Activated naive CD4-positive, alpha-beta T cell treated with Interleukin-2 at 50 U/mL for 16 hours (primary cell): Measurements from ENCODE around the gene C1orf115.
"Not testable (repeated sequence)": the region's sequence is repeated elsewhere in the genome, so short reads cannot be mapped to it uniquely, and the experiment has no call there.

ENCODE experiments used
- DNase-seq: peaks from one replicate; pipeline ENCODE4 v3.0.0-alpha.2; 2020

Gene C1orf115

DNA sequence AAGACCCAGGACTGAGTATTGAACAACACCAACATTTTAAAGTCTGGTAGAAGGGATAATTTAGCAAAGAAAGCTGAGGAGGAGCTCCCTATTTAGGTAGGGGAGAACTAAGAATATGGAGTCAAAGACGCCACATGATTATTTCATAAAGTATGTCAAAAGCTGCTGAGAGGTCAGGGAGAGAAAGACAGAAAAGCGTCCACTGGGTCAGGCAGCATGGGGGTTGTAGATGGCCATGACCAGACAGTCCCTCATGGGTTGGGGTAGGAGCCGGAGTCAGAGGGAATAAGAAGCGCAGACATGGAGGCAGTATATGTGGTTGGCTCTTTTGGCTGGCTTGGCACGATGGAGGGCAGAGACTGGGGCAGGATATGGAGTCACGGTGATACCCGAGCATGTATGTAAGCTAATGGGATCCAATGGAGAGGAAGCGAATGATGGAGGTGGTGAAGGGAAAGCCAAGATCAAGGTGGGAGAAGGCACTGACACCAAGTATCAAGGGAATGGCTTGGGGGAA lies 4.8 kb downstream of the C1orf115 start:
- no peak for DNase-seq

DNA sequence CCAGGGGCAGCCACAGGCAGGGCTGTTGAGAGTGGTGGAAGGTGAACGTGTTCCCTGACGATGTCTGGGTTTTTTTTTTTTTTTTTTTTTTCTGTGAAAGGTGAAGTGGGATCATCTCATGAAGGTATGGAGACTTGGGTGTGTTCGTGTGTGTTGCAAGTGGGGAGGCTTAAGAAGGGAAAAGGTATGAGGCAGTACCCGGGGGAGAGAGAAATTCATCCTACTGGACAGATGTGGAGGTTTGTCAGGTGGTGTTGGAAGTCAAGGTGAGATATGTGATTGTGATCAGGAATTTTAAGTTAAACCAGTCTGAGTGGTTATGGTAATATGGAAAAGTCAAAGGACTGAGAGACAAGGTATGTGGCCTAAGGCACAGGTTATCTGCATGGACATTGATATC lies 5.3 kb downstream of the C1orf115 start:
- no peak for DNase-seq

DNA sequence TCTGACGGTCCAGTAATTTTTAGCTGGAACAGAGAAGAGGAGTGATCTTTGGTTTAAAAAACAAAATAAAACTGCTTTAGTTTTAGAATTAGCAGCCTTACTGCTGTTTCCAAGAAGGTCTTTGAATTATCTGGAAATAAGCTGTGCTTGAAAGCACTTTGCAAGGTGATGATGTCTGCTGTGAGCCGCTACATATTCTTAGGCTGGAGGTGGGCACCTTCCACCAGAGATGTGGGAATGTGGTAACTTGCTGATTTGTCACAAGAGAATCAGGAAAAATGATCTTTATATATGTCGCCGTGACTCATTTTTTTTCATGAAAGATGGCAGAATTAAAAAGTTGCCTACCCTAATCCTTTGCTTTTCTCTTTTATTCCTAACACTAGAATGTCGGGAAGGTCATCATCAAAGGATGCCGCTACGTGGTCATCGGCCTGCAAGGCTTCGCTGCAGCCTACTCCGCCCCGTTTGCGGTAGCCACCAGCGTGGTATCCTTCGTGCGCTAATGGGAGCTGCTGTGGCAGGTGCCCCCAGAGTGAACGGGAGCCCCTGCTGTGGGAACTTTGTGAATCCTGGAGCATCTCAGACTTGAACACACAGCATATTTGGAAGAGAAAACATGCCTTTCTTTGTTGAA lies 6.2 kb downstream of the C1orf115 start:
- no peak for DNase-seq

DNA sequence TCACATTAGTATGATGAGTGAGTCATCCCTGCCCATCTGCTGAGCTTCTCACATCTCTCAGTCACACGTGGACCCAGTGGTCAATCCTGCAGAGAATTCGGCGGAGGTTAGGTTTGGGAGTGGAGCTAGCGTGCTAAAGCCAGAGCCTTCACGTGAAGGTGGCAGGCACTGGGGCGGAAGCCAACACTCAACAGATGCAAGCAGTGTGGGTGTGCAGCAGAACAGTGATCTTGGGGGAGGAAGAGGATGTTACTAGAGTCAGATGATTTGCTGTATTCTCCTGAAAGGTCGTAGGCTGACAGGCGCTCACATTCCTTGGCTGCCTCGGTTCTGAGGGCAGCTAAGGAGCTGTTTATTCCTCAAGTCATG lies 6.7 kb downstream of the C1orf115 start:
- DNase-seq, result no peak

DNA sequence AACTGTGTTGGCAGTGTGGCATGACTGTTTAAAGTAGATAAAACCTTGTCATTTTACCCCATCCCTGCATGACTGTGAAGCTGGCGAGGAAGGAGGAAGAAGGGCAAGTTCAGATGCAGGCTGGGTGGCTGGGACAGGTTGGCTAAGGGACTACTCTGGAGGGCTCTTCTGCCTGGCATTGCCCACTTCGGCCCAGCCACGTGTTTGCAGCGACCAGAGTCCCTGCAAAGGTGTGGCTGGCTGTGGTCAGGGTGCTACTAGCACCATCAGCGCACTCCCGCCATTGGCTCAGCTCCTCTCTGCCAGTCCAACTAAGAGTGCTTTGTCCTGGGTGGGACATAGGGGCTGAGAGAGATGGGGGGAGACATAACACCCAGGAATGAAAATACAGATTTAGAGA lies 7.2 kb downstream of the C1orf115 start:
- DNase-seq, result no peak

DNA sequence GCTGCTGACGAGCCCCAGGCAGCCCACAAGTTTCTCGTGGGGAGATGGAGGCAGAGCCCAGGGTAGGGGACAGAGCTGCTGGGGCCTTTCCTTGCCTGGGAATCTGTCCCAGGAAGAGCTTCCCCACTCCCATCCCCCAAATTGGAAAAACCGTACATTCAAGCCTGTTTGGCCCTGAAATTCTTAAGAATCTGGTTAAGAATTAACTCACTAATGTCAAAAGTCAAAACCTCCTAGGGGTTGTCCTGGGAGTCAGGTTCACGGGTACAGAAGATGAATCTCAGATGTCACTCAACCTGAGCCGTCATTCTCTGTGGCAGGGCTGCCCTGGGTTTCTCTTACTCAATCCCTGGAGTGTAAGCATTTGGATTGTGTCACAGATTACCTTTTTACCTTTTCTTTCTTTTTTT lies 8.4 kb downstream of the C1orf115 start:
- DNase-seq, result no peak

DNA sequence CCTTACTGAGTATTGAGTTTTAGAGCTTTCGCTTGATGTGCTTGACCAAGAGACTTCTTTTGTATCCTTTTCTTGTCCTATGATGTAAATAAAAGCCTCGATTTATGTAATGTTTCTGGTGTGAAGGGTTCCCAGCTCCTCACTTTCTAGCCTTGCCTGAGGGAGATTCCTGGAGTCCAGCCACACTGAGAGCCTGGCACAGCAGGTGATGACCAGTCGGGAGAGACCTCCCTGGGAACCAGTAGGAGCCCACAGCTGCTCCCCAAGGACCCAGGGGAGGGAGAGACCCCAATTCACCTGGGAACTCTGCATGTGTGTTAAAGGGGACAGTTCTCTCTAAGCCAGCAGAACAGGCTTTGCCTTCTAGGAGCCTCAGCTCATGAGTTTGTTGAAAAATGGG lies 8.9 kb downstream of the C1orf115 start:
- DNase-seq, result no peak

DNA sequence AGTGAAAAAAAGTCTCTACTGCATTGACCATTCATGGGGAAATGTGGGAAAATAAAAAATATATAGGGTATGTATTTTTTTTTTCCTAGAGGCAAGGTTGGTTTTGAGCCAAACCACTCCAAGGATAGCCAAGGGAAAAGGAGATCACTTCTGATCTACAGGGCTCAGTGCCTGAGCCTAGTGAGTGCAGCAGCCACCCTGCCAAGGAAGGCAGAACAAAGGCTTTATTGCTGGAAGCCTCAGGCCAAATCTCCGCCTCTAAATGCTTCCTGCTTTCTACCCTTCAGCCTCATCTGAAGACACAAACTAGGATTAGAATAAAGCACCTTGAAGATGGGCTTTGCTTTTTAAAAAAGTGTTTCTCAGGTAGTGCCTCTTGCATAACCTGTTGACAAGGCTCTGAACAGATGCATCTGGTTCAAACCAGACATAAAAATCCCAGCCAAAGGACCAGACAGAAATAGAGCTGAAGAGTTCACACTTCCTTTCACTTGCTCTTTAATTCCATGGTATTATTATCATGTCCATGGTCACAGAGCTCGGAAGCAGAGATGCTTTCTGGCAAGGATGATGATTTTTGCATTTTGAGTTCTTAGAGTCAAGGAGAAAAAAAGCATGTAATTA lies 10.5 kb downstream of the C1orf115 start:
- DNase-seq, result no peak

DNA sequence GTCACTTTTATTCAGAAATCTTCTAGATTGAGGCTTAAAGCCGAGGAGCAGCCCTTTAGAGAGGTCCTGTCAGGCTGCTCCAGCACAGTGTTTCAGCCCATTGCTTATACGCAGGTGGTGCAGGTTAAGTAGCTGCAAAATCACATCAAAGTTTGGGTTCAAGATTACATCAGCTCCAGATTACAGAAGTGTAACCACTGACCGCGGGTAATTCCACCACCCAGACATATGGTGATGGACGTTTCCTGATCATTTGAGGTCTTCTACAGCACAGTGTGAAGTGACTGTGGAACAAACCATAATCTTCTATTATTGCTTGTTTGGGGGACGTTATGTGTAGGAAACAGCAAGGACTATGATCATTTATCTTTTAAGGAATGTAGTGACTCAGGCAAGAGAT lies 11.8 kb downstream of the C1orf115 start:
- no peak for DNase-seq

DNA sequence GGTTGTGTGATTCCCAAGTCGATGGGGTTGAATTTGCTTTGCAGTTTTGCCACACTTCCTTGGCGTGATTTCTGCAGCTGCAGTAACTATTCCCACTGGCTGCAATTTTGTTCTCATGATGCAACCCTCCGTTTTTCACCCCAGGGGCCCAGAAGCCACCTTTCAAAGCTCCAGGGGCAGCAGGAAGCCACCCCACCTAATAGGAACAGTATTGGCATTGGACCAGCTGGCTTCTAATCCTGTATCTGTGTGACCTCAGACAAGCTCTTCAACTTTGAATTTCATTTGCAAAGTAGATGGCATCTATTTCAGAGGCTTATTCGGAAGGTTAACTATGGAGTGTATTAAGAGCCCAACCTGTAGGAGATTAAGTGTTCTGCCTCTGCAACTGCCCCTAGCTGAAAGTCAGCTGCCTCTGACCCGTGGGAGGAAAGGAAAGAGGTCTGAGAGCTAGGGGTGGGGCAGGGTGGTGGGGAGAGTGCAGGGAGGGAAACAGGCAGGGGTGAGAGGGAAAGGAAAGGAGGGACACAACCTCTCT lies 12.6 kb downstream of the C1orf115 start:
- no peak for DNase-seq

DNA sequence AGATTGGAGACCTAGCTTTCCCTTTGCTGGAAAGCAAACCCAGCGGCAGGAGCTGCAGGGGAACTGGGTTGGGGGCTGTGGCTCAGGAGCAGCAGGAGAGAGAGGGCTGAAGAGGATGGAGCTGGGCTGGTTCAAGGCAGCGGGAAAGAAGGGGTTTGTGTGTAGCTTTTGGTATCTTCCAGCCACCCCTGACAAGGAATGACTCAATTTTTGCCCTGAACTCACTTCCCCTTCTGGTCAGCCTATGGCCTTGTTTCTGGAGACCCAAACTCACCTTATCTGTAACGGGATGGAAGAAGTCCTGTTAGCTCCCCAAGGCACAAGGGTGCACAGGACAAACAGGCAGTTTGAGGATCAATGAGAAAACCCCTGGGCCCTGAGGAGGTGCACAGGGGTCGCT lies 13.1 kb downstream of the C1orf115 start:
- no peak for DNase-seq

DNA sequence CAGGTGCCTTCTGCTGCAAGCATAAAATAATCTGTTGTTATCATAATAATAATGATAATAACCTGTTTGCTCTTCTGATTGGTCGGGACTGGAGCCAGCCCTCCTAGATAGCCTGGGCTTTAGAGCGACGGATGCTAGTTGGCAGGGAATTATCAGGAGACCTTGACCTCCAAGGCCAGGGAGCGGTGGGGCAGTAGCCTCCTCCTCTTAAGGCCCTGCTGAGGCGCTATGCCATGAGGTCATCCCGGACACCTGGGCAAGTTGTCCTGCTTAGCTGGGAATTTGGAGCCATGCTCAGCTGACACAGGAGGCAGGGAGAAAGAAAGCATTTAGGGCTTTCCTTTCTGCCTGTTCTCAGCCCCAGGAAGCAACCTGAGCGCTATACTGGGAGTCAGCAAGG lies 15.6 kb downstream of the C1orf115 start:
- DNase-seq, result no peak

DNA sequence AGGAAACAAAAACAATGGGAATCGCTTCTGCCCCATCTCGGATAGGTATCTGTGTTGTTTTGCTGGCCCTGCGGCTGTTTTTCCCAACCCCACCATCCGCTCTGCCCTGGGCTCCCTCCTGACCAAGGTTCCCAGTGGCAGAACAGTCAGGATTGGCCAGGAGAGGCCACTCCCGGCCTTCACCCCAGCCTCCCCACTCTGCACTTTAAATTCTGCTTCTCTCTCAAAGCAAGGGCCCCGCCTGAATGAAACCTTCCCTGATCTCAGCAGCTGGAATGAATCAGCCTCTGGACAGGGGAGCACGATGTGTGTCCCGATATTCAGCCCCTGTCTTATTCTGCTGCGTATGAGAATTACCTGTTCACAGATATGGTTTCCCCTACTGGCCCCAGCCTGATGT lies 16.3 kb downstream of the C1orf115 start:
- DNase-seq, result no peak

DNA sequence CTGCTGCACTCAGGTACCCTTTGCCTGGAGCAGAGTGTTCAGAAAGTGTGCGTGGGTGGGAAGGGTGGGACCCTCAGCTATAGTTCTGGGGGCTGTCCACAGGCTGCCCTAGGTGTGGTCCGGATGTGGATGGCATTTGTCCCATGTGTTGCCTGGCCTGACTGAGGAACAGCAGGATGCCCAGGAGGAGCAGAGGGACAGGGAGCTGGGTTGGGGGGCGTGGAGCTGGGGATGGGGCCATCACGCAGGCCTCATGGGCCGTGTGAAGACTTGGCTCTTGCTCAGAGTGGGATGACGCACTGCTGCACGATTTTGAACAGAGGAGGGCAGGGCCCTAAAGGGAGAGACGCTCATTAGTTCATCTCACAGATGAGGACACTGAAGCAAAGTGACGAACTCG lies 17.0 kb downstream of the C1orf115 start:
- DNase-seq, result no peak

DNA sequence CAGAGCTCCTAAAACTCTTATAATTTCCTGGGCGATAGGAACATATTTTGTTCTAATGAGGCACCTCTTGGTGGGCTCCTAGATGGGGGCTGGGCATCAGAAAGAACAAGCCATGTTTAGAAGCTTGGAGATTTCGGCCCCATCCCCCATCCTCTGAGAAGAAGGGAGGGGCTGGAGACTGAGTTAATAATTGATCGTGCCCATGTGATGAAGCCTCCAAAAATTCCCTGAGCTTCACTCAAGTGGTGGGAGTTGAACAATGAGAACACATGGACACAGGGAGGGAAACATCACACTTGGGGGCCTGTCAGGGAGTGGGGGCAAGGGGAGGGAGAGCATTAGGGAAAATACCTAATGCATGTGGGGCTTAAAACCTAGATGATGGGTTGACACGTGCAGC lies 18.1 kb downstream of the C1orf115 start:
- DNase-seq, result no peak

DNA sequence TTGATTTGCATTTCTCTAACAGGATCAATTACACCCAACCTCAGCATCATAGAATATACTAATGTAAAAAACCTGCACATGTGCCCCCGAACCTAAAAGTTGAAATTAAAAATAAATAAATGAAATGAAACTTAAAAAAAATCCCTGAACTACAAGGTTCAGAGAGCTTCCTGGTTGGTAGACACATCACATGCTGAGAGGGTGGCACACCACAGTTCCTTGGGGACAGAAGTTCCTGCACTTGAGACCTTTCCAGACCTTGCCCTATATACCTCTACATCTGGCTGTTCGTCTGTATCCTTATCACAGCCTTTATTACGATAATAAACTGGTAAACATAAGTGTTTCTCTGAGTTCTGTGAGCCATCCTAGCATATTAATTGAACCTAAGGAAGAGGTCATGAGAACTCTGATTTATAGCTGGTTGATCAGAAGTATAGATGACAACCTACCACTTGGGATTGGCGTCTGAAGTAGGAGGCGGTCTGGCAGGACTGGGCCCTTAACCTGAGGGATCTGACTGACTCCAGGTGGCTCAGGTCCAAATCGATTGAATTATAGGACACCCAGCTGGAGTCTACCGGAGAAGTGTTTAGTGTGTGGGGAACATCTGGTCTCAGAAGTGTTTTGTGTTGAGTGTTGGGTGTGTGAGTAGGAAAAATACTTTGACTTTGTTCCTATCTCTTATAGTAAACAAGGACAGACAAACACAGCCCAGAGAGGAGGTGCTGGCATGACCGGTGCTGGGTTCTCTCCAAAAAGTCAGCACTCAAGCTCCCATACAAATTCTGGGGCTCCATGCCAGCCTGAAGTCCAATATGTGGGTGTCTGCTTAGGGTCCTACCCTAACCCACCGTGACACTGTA lies 19.0 kb downstream of the C1orf115 start:
- DNase-seq, result no peak

DNA sequence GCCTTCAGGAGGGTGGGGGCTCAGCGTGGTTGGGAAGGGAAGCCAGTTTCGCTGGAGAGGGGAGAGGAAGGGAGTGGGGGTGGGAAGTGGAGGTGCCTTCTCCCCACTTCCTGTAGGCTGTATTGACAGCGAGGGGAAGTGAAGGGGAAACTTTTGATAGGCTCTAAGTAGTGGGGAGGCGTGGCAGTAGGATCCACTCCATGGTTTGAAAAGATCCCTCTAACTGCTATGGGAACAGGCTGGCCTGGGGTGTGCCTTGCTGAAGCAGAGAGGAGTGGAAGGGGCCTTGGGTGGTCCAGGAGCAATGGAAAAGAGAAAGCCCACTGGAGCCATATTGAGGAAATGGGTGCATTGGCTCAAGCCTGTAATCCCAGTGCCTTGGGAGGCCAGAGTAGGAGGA lies 20.2 kb downstream of the C1orf115 start:
- DNase-seq, result no peak

DNA sequence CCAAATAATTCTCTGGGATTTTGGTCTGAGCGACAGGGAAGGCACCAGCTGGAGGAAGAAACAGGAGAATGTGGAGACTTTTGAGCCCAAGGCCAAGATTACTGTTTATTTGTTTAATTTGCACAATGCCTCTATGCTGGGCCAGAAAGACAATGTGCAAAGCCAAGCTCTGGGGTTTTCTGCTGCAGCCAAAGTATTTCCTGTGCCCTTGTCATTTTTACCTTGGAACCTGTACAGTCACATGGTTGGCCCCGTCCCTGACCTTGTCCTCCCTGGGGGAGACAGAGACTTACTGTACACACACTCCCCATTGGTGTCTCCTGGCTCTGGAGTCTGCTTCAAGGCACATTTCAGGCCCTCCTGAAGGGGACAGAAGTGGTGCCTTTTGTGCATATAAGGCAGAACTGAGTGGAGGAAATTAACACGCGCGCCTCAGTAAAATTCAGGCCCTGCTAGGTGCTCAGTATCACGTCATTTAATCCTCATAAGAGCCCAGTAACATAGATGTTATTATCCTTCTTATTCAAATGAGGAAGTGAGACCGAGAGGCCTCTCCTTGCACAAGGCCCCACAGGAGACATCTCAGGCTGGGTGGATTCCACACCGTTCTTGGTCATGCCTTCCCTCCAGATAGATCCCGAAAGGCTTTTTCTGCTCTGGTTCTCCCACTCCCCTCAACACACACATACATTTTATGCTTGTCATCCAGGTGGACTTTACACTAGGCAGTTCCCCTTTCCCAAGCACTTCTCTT lies 21.1 kb downstream of the C1orf115 start:
- no peak for DNase-seq

DNA sequence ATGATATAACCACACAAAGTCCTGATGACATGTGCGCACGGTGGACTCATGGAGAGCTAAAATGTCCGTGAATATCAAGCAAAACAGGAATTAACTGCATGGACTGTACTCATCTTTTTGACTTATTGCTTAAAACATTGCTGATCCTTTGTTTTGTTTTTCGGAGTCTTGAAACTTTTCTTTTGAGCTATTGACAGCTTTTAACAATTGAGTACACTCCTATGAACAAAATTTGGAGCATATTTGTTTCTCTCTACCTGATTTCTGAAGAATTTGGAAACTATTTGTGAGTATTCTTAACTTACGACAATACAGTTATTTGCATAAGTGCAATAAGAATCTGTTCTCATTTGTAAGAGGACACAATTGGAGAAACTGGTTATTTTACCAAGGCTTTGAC lies 25.8 kb downstream of the C1orf115 start:
- DNase-seq, result not testable (repeated sequence)

DNA sequence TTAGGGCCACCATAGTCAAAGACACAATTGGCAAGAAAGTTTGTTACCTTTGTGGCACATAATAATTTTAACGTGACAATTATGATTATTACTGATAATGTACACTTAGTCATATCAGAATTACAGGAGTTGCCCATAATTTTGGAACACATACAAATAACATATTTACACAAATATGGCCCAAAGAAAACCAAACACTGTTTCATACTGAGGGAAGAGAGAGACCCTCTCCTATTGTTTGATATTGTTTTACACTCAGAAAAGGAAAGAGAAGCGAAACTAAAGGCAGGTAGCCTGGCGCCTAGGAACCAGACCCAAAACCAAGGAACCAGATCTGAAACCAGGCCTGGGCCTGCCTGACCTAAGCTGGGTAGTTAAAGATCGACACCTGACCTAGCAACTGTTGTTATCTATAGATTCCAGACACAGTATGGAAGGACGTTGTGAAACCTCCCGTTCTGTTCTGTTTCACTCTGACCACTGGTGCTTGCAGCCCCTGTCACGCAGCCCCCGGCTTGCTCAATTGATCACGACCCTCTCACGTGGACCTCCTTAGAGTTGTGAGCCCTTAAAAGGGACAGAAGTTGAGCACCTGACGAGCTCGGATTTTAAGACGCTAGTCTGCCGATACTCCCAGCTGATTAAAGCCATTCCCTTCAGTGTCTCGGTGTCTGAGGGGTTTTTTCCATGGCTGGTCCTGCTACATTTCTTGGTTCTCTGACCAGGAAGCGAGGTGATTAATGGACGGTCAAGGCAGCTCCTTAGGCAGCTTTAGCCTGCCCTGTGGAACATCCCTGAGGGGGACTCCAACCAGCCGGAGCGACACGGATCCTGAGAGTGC lies 27.9 kb downstream of the C1orf115 start:
- no peak for DNase-seq

DNA sequence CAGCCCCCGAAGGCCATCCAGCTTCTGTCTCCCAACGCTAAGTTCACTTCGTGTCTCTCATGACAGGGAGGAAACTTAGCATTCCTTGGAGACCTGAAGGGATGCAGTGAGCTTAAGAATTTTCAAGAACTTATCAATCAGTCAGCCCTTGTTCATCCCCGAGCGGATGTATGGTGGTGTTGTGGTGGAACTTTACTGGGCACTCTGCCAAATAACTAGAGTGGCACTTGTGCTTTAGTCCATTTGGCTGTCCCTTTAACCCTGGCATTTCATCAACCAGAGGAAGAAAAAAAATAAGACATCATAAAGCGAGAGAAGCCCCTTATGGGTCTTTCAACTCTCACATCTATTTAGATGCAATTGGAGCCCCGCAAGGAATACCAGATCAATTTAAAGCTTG lies 31.1 kb downstream of the C1orf115 start:
- not testable (repeated sequence) for DNase-seq

DNA sequence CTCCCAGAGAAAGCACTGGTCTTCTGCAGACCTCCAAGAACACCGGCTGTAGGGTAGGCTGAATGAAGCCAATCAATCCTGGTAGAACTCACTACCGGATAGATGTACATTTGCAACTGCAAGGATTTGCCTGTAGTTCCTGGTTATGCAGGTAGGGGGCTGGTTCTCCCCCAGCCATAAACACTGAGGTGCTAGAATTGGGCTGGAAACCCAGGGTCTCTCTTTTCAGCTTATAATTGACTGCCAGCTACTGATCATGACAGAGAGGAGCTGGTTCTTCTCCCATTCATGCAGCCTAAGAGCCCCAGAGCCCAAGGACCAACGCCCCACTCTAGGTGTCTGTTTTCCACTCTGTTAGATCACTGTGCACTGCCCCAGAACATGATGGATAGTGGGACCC lies 36.5 kb downstream of the C1orf115 start:
- DNase-seq, result no peak
